LoVo (cell line): ENCODE results near the gene PPP2R2B.
"Not testable (repeated sequence)": the region's sequence is repeated elsewhere in the genome, so short reads cannot be mapped to it uniquely, and the experiment has no call there.

Experiments used
- DNase-seq: peaks from one replicate; pipeline ENCODE4 v3.0.0-alpha.2; 2016; ENCODE audit warnings: low spot score

PPP2R2B gene

DNA sequence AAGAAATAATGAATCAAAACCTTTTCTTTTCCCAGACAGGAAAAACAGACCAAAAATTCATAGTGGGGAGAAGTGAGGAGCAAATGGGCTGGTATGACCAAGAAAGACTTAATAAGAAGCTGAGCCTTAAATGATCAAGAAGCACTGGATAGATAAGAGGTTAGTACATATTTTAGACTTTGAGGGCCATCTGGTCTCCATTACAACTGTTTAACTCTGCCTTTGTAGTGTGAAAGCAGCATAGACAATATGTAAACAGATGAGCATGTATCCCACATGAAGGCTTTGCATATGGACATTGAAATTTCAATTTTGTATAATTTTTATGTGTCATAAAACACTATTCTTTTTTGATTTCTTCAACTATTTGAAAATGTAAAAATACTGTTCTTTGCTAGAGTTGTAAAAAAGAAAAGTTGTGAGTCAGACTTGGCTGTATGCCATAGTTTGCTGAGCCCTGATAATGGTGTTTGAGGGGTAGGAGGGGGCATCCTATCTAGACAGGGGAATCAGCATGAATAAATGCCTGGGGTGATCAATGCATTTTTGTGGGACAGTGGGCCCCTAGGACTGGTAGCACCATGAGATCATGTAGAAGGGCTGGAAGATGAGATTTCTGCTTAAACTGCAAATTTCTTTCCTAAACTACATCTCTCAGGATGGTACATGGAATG lies 270.8 kb downstream of the PPP2R2B start:
- no peak for DNase-seq

GRCh38 chr5:146606893-146607292 lies 271.7 kb downstream of the PPP2R2B start:
- DNase-seq: no peak

DNA sequence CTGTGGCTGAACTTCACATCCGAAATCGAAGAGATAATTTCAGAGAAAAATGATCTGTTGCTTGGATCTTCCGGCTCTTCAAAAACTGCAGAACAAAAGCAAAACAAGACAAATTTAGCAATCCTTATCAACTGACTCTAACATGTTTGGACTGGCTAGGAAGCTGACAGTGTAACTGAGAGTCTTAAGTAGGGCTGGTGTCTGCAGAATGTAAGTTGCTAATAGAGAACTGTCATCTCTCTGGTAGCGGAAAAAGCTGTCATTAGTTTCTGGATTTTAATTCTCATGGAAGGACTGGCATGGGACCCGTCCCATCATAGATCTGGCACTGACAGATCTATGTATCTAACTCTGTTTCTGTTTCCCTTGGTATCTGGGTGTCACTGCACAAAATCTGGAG lies 278.2 kb downstream of the PPP2R2B start:
- no peak for DNase-seq

- no peak for DNase-seq
These were observed 279.3 kb downstream of the PPP2R2B start for GRCh38 chr5:146599261-146599660.

GRCh38 chr5:146595088-146595487 lies 283.5 kb downstream of the PPP2R2B start:
- no peak for DNase-seq

DNA sequence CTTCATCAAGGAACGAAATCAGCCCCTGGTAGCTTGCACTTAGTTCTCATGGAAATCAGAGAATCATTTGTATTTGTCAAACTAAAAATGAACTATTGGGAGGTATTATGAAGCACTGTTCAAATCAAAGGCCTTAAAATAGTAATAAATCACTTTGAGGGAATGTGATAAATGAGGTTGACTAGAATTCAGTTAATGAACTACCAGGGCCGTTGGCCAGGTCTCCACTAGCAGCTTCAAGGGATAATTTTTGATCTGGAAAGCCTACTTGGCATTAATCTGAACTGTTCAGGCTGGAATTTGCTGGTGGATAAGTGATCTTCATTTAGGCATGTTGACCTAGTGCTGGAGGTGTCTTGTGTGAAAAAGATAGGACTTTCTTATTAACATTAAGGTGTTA lies 286.2 kb downstream of the PPP2R2B start:
- no peak for DNase-seq

- no peak for DNase-seq
These were observed 289.6 kb downstream of the PPP2R2B start for GRCh38 chr5:146589028-146589345.

GRCh38 chr5:146588331-146589027 lies 290.1 kb downstream of the PPP2R2B start:
- no peak for DNase-seq

GRCh38 chr5:146586752-146587151 lies 291.8 kb downstream of the PPP2R2B start:
- no peak for DNase-seq

DNA sequence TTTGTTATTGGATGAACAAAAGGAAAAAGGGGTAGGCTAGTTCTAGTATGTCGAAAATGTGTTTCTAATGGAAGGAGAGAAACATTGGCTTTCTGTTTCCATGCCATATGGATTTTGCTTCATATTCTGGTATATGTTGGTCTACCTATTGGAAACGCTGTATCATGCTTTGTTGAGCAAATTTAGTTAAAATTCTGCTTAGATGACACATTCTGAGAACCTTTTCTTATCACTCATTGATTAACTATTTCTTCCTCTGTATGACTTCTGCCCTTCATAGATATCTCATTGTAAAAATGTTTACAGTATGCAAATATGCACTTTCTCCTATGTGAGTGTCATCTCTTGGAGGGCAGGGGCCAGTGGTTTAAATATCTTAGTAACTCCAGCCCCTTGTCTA lies 293.8 kb downstream of the PPP2R2B start:
- no peak for DNase-seq

- no peak for DNase-seq
These were observed 296.4 kb downstream of the PPP2R2B start for GRCh38 chr5:146582051-146582596.

DNA sequence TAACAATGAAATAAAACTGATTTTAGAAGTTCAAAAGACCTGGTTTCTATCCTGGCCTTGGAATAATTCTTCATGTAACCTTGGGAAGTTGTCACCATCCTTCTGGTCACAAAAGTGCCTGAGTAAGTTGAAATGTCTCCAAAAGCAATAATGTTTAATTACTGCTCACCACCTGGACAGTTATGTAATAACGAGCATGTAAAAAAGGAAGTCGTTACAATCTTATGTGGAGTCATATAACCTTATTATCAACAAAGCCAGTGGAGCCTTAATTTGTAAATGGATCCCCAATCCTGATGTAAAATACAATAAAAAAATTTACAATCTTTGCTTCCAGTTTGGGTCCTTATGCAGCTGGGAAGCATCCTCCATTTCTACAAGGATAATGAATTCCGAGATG lies 298.3 kb downstream of the PPP2R2B start:
- DNase-seq: no peak

DNA sequence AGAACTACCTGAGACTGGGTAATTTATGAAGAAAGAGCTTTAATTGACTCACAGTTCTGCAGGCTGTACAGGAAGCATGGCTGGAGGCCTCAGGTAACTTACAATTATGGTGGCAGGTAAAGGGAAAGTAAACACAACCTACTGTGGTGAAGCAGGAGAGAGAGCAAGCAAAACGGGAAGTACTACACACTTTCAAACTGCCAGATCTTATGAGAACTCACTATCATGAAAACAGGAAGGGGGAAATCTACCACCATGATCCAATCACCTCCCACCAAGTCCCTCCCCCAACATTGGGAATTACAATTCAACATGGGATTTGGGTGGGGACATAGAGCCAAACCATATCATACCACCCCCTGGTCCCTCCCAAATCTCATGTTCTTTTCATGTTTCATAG lies 303.8 kb downstream of the PPP2R2B start:
- no peak for DNase-seq

DNA sequence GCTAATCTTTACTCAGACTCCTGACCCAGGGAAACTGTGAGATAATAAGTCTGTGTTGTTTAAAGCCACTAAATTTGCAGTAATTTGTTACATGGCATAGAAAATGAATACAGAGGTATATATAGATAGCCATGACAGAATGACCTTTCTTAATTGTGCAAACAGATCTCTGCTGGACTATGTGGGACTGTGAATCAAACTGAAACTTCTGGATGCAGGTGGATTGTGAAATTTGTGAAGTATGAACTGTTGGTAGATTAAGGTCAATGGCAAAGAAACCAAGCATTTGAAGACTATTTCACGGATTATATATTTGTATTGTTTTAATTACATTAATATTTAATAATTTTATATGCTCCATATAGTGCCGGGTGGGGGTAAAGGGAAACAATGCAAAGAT lies 310.4 kb downstream of the PPP2R2B start:
- DNase-seq: no peak

GRCh38 chr5:146565764-146566367 lies 312.7 kb downstream of the PPP2R2B start:
- DNase-seq: peak; percentile 43

DNA sequence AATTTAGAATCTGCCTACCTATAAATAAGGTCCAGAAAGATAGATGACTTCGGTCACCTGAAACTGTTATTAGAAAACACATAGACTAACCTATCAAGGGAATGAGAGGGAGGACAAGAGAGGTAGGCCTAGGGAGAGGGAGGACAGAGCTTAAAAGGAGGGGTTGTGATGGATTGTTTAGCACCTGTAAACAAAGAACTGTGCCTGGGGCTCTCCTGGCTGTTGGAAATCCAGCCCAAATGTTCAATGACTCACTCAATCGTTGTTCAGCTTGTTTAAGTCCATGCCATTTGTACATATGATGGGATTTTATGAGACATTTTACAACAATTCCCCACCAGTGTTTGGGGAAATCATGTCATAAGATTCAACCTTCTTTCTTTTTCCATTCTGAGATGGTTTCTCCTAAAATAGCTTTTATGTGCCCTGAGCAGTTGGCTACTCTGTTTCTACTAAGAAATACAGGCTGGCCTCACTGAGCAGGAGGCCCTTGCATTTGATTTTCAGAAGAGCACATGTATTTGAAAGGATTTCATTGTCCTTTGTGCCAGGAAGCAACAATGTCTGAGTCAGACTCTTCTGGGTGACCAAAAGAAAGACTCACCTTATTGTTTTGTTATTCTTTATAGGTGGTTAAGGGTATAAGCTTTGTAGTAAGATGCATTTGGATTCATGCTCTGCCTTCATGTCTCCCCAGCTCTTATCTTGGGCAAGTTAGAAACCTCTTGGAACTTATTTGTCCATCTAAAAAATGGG lies 314.4 kb downstream of the PPP2R2B start:
- DNase-seq: no peak

GRCh38 chr5:146562461-146562860 lies 316.1 kb downstream of the PPP2R2B start:
- DNase-seq: no peak

GRCh38 chr5:146561711-146562110 lies 316.8 kb downstream of the PPP2R2B start:
- no peak for DNase-seq

- DNase-seq: no peak
These were observed 318.2 kb downstream of the PPP2R2B start for GRCh38 chr5:146560205-146560812.

DNA sequence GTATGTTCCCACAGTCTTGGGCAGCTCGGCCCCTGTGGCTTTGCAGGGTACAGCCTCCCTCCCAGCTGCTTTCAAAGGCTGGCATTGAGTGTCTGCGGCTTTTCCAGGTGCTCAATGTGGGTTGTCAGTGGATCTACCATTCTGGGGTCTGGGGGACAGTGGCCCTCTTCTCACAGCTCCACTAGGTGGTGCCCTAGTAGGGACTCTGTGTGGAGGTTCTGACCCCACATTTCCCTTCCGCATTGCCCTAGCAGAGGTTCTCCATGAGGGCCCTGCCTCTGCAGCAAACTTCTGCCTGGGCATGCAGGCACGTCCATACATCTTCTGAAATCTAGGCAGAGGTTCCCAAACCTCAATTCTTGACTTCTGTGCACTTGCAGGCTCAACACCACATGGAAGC lies 321.7 kb downstream of the PPP2R2B start:
- not testable (repeated sequence) for DNase-seq

DNA sequence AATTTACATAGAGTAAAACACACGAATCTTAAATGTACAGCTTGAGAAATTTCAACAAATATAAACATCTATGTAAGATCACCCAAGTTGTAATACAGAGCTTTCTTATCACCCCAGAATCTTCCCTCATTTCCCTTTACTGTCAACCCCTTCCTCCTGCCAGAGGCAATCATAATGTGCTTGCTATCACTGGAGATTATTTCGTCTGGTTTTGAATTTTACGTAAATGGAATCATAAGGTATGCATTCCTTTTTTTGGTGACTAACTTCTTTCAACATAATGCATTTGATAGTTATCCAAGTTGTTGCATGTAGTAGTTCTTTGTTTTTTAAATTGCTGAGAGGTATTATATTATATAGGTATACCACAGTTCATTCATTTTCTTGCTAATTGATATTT lies 325.1 kb downstream of the PPP2R2B start:
- no peak for DNase-seq

- DNase-seq: no peak
These were observed 328.9 kb downstream of the PPP2R2B start for GRCh38 chr5:146549615-146550014.
